NCI-H2107 treated with DMSO at 0.1 percent for 48 hours (cell line): ENCODE measurements around the gene CDSN.
"Not testable (repeated sequence)": the region's sequence is repeated elsewhere in the genome, so short reads cannot be mapped to it uniquely, and the experiment has no call there.

Experiments
- DNase-seq: peaks from one replicate; lab custom pipeline; 2025; ENCODE audit not compliant: unreplicated experiment; lab: John Stamatoyannopoulos, UW

The CDSN gene

DNA sequence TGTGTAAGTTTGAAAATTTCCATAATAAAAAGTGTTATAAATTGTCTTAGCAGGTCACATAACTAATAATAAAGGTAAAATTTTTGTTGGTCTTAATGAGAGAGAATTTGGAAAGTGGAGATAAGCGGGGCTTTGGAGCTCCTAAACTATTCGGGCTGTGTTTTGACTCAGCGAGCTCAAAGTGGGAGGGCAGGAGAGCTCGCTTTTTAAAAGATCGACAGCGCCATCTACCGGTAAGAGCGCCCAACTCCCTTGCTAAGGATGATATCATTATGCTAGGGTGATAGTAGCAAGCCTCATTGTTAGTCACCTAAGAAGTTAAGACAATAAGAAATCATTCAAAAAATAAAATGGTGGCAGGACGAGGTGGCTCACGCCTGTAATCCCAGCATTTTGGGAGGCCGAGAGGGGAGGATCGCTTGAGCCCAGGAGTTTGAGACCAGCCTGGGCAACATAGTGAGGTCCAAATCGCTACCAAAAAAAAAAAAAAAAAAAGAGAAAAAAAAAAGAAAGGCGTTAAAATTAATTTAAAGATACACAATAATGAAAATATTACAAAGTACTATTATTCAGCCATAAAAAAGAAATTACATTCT lies 32.7 kb downstream of the CDSN start:
- DNase-seq, result no peak

DNA sequence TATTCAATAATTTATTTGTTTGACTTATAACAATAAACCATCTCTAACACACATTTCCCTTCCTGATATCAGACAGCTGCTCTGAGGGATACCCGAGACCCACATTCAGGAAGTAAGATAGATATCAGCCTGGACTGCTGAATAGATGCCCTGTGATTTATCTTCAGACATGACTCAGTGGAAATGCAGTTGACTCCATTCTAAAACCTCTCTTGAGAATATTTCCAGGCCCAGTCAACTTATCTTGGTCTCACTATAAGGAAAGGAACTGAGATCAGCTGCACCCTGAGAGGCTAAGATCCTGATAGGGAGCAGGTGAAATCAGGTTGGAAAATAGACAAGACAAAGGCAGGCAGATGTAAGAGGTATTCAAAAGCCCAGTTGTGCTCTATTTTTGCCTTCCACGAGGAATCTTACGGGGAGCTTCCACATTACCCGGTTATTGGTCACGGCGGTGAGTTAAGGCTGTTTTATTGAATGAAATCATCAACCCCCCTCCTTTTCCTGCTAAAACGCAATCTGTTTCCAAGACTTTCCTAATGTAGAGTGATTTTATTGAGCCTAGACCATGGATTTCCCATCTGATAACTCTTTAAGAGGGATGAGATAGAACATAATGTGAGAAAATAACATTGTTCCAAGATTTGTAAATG lies 33.3 kb downstream of the CDSN start:
- no peak for DNase-seq

DNA sequence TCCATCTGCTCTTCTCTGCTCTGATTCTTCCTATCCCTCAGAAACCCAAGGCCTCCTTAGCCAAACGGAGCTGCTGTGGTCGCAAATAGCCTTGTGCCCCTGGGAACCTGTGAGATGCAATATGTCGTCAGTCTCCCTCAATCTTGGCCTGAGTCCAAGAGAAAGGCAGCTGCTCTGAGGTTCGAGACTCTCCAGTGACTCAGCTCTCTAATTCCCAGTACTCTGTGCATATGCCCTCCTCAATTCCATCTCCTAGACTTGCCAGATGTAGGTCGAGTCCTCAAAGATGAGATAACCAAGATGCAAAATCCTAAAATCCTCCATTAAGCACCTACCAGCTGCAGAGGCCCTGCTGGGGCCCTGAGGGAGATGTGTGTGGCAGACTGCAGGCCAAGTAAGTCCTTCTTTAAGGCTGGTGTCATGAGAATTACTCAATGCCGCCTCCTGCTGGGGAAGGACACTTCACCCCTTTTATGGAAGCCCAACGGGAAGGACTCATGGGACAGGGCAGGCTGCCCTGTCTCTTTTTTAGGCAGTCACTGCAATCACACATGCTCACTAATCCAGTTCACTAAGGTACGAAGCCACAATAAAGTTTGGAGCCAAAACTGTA lies 36.4 kb downstream of the CDSN start:
- DNase-seq, result no peak

DNA sequence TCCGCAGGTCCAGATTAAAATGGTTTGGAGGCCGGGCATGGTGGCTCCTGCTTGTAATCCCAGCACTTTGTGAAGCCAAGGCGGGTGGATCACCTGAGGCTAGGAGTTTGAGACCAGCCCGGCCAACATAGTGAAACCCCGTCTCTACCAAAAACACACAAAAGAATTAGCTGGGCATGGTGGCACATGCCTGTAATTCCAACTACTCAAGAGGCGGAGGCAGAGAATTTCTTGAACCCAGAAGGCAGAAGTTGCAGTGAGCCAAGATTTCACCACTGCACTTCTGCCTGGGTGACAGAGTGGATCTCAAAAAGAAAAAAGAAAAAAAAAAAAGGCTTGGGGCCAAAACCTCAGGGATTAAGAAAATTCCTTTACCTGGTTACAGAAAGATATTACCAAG lies 38.4 kb downstream of the CDSN start:
- no peak for DNase-seq

DNA sequence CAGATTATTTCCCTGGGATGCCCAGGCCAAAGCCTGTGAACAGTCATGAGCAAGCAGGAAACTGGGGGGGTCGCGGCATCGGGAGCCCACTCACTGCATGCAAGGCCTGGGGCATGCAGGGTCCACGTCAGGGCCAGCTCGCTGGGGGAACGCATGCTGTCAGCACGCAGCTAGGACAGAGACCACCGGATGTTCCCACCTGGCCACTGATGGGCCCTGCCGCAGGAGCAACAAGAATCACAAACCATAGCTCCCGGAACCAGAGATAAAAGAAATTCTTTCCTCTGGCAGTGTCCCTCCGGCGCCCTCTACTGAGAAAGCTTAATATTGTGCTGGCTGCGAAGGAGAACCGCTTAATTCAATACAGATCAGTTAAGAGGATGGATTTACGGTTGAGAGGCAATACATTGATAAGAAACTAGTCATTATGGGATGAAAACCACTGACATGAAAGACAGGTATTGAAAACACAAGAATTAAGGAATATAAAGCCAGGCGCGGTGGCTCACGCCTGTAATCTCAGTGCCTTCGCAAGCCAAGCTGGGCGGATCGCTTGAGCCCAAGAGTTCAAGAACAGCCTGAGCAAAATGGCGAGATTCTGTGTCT lies 40.5 kb downstream of the CDSN start:
- DNase-seq, result no peak

DNA sequence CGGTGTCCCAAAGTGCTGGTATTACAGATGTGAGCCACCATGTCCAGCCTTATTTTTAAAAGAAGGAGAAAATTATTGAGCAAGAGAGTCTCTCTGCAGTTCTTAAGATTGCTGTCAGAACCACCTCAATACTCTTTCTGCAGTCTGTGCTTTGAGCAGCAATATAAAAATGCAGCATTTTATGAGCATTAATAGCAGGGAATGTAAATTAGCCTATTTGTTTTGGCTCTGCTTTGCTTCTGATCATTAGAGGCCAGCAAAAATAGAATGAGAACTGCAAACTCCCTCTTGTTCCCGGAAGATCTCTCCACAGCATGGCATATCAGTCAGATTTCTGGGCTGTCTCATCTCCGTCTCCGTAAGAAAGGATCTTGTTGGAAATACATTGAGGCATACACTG lies 43.6 kb downstream of the CDSN start:
- no peak for DNase-seq

DNA sequence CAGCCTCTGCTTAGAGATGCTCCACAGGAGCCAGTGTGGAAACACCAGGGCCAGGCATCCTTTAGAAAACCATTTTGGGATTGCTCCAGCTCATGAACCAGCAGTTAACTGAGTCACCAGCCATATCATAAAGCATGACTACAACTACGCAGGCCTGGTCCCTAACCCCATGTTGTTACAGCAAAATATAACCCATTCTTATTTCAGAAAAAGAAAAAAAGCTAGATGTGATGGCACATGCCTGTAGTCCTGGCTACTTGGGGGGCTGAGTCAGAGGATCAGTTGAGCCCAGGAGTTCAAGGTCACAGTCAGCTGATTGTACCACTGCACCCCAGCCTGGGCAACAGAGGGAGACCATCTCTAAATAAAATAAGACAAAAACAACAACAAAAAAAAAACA lies 44.7 kb downstream of the CDSN start:
- no peak for DNase-seq

DNA sequence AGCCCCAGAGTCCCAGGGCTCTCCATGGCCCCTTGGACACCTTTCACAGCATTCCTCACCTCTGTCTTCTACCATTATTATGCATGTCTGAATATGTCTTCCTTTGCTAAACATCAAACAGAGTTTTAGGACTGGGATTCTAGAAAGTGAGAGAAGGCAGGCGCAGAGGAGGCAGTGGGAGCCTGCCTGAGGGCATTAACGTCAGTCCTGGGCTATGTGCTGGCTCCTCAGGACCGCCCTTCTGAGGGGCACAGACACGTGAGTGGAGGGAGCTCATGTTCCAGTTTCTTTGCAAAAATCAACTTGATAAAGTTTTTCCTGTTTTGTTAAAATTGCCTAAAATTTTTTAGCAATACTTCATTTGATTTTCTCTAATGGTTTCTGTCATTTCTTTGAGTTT lies 45.8 kb downstream of the CDSN start:
- DNase-seq, result no peak

DNA sequence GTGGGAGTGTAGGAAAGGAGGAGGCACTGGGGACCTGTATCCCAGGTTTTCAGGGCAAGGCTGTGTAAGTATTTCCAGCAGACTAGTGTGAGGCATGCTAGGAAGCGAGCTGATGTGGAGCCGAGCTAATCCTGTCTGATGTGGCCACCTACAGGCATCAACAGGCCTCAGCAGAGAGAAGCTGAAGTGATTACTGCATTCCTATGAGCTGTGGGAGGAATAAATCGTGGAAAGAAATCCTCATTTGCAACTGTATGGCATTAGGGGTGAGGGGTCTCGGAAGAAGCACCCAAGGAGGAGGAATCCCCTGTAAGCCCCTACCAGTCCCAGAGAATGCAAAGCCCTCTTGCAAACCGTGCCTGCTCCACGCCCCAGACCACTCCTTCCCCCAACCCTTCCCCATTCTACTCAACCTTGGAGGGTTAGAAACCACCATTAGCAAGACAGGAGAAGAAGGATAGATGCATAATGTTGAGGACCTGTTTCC lies 49.5 kb downstream of the CDSN start:
- no peak for DNase-seq

DNA sequence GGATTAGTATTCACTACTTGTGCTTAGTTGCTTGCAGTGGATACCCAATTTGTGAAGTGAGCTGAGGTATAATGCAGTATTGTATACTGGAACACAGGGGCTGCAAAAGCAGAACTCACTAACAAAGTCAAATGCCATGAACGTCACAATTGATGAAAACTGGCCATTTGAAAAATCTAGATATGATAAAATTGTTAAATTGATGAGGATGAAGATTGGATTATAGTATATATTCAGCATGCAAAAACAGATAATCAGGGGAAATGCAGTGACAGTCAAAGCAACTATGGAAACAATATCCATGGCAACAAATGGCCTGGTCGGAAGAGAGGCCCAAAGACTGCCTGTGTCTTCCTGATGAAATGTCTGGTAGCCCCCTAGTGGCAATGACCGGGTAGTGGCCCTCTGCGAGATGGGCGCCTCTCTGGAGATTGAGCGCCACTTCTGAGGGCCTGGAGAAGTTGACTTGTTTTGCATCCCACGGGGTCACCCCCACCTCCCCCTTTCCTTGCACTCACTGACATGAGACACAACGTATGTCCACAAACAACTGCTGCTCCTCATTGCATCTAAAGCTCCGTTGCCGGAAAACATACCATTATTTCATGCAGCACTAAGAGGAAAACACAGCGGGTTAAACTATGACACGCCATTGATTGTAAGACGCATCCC lies 51.4 kb downstream of the CDSN start:
- no peak for DNase-seq

DNA sequence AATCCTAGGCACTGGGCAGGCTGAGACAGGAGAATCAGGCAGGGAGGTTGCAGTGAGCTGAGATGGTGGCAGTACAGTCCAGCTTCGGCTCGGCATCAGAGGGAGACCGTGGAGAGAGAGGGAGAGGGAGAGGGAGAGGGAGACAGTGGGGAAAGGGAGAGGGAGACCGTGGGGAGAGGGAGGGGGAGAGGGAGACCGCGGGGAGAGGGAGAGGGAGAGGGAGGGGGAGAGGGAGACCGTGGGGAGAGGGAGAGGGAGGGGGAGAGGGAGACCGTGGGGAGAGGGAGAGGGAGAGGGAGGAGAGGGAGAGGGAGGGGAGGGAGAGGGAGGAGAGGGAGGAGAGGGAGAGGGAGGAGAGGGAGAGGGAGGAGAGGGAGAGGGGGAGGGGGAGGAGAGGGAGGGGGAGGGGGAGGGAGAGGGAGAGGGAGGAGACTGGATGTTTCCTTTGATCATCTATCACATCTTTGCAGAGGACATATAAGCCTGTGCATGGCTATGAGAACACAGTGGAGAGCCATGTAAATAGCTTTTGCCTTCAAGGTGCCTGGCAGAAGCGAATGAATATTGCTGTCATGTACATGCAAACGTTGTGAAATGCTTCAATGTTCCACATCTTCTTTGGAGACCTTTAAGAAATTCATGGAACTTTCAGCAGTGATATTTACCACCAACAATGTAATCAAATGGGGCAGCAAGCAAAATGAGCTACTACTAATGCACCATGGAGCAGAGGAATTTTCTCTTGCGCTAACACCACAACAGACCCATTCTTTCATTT lies 52.2 kb downstream of the CDSN start:
- not testable (repeated sequence) for DNase-seq

DNA sequence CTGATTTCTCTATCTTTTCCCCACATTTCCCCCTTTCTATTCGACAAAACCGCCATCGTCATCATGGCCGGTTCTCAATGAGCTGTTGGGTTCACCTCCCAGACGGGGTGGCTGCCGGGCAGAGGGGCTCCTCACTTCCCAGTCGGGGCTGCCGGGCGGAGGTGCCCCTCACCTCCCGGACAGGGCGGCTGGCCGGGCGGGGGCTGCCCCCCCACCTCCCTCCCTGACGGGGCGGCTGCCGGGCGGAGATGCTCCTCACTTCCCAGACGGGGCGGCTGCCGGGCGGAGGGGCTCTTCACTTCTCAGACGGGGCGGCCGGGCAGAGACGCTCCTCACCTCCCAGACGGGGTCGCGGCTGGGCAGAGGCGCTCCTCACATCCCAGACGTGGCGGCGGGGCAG lies 53.2 kb downstream of the CDSN start:
- DNase-seq, result not testable (repeated sequence)

DNA sequence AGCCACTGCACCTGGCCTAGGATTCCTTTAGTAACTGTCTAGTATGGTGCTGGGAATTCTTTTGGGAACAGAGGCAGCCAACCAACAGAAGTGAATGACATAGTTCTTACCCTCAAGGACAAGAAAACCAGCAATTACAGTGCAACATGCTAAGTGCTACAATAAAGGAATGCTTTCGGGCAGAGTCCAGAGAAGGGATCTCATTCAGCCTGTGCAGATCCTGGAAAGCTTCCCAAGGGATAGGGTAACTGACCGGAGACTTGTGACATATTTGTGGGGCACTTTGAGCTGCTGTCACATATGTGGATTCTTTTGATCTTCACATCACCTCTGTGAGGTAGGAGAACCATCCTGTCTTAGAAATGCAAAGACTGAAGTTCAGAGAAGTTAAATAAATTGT lies 54.7 kb downstream of the CDSN start:
- no peak for DNase-seq
